HG02763 (cell line): ENCODE data around the gene GIMAP2.
"Not testable (repeated sequence)": the region's sequence is repeated elsewhere in the genome, so short reads cannot be mapped to it uniquely, and the experiment has no call there.

Experiments
- ATAC-seq: cut with Tn5 transposase; IDR thresholded peaks from one replicate; pipeline ENCODE4 v1.9.1; 2021; ENCODE audit warnings: mild to moderate bottlenecking, moderate library complexity; ENCODE audit not compliant: unreplicated experiment

The GIMAP2 gene

GRCh38 chr7:150676276-150676675 is 9.2 kb upstream of the GIMAP2 start:
- not testable (repeated sequence) for ATAC-seq

- ATAC-seq = not testable (repeated sequence)
These were observed 8.7 kb upstream of the GIMAP2 start for GRCh38 chr7:150676854-150677253.

GRCh38 chr7:150678601-150679000 is 6.9 kb upstream of the GIMAP2 start:
- ATAC-seq = not testable (repeated sequence)

GRCh38 chr7:150680364-150680763 is 5.1 kb upstream of the GIMAP2 start:
- ATAC-seq = not testable (repeated sequence)

GRCh38 chr7:150686030-150686631 is 625 bp downstream of the GIMAP2 start:
- peak; percentile 28 for ATAC-seq

GRCh38 chr7:150688630-150689029 is 3.1 kb downstream of the GIMAP2 start:
- ATAC-seq = no peak

GRCh38 chr7:150695654-150696053 is 10.1 kb downstream of the GIMAP2 start:
- ATAC-seq = no peak

GRCh38 chr7:150703209-150703608 is 17.7 kb downstream of the GIMAP2 start:
- no peak for ATAC-seq

GRCh38 chr7:150715293-150715692 is 29.8 kb downstream of the GIMAP2 start:
- no peak for ATAC-seq

GRCh38 chr7:150715738-150716137 is 30.2 kb downstream of the GIMAP2 start:
- no peak for ATAC-seq

- no peak for ATAC-seq
These were observed 30.9 kb downstream of the GIMAP2 start, which contains the start of gene GIMAP1 for GRCh38 chr7:150716368-150716767. GIMAP1 (plus strand) TSS chr7:150716613; CDS start chr7:150719048, 2,435 bp downstream.

- no peak for ATAC-seq
These were observed 31.4 kb downstream of the GIMAP2 start for GRCh38 chr7:150716939-150717338.

- ATAC-seq = no peak
These were observed 32.4 kb downstream of the GIMAP2 start for GRCh38 chr7:150717814-150718420.

- ATAC-seq = no peak
These were observed 33.9 kb downstream of the GIMAP2 start for GRCh38 chr7:150719436-150719835.

GRCh38 chr7:150719960-150720891 is 34.7 kb downstream of the GIMAP2 start:
- ATAC-seq = no peak

- no peak for ATAC-seq
These were observed 36.5 kb downstream of the GIMAP2 start for GRCh38 chr7:150721970-150722373.

- ATAC-seq = no peak
These were observed 37.0 kb downstream of the GIMAP2 start for GRCh38 chr7:150722431-150722931.

- no peak for ATAC-seq
These were observed 38.0 kb downstream of the GIMAP2 start for GRCh38 chr7:150723467-150723866.

- ATAC-seq = no peak
These were observed 41.9 kb downstream of the GIMAP2 start for GRCh38 chr7:150727381-150727780.

- no peak for ATAC-seq
These were observed 42.5 kb downstream of the GIMAP2 start for GRCh38 chr7:150728011-150728410.

- ATAC-seq = no peak
These were observed 43.1 kb downstream of the GIMAP2 start for GRCh38 chr7:150728609-150729008.
